DMS79 (cell line): Measurements from ENCODE around the gene FAM171A2.
"Not testable (repeated sequence)": the region's sequence is repeated elsewhere in the genome, so short reads cannot be mapped to it uniquely, and the experiment has no call there.

Experiments used
- DNase-seq: peaks from one replicate; lab custom pipeline; 2025; lab: John Stamatoyannopoulos, UW

The FAM171A2 gene

DNA sequence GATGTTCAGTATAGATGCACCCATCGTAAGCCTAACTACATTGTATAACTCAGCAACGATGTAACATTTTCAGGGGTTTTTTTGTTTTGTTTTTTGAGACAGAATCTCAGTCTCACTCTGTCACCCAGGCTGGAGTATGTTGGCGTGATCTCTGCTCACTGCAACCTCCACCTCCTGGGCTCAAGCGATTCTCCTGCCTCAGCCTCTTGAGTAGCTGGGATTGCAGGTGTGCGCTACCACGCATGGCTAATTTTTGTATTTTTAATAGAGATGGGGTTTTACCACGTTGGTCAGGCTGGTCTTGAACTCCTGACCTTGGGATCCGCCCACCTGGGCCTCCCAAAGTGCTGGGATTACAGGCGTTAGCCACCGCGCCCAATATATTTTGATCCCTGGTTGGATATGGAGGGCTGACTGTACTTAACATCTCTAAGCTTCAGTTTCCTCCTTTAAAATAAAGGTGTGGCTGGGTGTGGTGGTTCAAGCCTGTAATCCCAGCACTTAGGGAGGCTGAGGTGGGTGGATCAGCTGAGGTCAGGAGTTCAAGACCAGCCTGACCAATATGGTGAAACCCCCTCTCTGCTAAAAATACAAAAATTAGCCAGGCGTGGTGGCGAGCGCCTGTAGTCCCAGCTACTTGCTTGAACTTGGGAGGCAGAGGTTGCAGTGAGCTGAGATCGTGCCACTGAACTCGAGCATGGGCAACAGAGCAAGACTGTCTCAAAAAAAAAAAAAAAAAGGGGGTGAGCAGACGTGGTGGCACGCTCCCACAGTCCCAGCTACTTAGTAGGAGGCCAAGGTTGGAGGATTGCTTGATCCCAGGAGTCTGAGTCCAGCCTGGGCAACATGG is 16.2 kb downstream of the FAM171A2 start:
- not testable (repeated sequence) for DNase-seq

DNA sequence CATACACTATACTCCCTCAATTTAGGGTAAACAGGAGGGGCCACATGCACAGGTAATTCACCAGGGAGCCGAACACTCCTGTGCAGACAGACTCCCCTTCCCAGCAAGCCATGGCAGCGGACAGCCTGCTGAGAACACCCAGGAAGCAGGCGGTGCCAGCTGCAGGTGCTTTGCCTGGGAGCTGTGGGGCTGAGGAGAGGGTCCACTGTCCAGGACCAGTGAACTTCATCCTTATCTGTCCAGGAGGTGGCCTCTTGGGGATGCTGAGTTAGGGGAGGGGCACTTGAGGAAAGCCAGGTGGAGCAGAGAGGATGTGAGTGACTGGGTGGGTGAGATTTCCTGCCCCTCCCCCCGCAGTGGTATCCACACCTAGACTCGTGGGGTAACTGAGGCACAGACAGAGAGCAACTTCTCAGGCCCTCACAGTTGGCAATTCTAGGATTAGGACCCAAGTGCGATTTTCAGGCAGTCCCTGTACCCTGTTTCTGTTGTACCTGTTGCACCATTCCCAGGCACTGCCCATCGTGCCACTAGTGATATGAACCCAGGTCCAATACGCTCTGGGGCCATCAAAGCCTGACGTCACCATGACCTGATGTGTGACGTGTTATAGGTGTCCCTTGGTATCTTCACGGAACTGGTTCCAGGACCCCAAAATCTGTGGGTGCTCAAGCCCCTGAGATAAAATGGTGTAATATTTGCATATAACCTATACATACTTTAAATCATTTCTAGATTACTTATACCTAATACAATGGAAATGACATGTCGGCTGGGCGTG is 17.4 kb downstream of the FAM171A2 start:
- no peak for DNase-seq

DNA sequence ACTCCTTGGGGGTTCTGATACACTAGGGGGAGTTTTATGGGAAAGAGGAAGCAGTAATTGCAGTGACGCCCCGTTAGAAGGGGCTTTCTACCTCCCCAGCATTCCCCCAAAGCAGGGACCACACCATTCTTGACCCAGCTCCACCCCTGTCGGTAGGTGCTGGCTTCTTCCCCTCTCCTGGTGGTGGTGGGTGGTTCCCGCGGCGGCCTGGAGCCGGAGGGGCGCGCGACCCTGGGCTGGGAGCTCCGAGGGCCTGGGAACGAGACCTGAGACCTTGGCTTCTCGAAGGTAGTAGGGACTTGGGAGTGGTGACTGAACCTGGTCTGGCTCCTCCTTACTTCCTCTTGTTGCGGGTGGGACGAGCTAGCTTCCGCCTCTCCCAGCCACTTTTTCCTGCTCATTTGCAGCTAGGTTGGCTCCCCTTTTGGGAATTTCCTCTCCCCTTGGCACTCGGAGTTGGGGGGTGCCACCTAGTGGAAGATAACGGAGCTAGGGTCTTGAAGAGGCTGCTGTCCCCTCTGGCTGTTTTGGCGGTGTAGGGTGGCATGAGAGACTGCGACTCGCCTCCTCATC is 18.1 kb downstream of the FAM171A2 start:
- peak; percentile 54 for DNase-seq

DNA sequence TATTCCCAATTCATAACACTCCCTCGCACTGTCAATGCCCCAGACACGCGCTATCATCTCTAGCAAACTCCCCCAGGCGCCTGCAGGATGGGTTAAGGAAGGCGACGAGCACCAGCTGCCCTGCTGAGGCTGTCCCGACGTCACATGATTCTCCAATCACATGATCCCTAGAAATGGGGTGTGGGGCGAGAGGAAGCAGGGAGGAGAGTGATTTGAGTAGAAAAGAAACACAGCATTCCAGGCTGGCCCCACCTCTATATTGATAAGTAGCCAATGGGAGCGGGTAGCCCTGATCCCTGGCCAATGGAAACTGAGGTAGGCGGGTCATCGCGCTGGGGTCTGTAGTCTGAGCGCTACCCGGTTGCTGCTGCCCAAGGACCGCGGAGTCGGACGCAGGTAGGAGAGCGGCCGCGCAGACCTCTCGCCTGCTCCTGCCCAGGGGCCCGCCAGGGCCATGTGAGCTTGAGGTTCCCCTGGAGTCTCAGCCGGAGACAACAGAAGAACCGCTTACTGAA is 18.7 kb downstream of the FAM171A2 start, which contains the start of gene GRN:
TSS of gene GRN (plus strand) at position 364 of the 515 bp plus-strand sequence. CDS start 3,863 bp downstream, outside the sequence.
- DNase-seq, result peak; percentile 98

DNA sequence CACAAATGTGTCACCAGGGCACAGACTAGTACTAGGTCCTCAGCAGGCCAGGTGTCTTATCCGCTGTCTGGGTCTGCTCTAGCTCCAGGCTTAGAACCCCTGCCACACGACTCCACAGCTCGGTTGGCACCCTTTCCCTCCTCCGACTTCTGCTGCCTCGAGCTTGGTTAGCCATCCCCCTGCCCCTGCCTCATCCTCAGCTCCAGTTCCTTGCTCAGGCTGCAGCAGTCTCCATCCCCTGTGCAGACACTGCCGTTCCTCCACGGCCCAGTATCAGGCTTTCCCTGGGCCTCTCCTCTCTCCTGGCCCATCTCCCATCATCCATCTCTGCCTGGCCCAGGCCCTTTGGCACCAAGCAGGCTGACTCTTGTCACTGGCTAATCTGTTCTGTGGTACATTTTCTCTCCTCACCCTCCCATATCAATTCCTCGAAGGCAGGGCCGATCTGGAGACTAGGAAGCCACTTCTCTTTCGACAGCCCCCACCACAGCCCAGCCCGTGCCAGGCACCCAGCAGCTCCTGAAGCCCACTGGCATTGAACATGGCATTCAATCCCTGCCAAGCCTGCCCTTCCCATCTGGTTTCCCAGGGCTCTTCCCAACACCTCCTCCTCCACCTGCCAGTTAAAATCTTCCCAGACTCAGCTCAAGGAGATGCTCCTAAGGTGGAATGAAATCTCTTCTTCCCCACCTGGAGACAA is 20.0 kb downstream of the FAM171A2 start:
- no peak for DNase-seq

DNA sequence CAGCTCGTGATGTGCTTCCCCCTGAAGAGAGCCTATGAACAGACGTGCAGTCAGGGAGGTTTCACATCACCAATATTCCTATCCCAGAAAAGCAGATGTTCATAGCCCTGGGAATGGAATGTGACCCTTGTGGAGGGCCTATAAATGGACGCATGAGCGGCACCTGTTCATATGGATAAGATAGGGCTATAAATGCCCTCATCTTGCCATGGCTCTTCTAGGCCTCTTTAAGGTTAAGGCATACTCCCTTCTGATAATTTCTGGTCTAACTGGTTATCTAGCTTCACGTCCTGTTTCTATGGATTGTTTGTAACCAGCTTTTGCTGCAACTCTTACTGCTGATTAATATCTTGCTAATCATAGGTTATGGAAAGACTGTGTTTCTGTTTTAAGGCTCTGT is 23.1 kb downstream of the FAM171A2 start:
- DNase-seq, result not testable (repeated sequence)

DNA sequence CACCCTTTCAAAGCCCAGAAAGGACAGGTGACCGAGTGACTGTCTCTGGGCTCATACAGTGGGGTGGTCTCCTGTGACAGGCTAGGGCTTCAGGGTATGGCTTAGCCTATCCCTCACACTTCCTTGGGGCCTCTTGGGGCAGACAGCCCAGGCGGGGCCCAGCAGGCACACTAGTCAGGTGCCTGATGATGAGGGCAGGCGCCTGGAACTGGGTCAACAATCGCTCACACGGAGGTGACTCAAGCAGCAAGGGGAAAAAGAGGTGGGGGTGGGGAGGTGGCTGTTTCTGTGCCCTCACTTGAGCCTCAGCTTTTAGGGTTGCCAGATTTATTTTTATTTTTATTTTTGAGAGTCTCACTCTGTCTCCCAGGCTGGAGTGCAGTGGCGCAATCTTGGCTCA is 25.0 kb downstream of the FAM171A2 start:
- DNase-seq, result no peak

DNA sequence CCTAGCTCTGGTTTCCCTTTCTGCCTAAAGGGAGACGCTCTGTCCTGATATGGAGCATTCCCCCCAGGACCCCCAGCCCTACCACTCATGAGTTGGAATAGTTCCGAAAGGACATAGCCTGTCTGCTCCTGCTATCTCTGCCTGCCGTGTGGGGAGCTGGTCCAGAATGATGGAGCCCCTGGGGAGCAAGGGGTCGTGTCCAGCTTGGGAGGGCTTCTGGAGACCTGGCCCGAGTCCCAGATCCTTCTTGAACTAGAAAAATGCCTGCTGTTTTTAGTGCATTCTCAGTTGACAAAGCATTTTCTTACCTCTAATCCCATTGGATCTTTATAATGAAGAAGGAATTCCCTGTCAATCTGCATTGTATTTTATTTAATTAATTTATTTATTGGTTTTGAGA is 27.7 kb downstream of the FAM171A2 start:
- DNase-seq, result no peak

DNA sequence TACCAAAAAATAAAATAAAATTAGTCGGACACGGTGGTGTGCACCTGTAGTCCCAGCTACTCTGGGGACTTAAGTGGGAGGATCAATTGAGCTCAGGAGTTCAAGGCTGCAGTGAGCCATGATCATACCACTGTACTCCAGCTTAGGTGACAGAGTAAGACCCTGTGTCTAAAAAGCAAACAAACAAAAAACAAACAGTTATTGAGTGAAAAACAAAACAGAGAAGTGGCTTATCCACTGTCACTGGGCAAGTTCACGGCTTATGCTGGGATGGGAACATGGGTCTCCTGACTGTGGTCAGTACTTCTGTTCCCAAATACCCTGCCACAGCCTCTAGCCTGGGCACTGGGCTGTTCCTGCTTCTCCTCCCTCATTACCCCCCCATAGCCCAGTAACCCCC is 28.1 kb downstream of the FAM171A2 start:
- no peak for DNase-seq

DNA sequence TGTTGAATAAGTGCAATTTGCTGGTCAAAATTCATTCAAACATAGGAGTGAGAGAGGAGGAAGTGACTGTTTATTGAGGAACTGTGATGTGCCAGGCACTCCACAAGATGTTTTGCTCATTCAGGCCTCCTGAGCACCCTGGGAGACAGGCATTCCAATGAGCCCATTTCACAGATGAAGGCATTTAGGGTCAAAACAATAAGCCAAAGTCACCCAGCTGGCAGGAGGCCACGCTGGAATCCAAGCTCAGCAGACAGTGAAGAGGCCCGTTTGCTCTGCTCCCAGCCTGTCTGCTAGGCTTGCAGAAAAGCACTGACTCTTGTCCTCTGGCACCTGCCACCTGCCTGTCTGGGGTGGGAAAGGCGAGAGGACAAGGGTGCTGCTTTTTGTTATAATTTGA is 28.9 kb downstream of the FAM171A2 start:
- DNase-seq, result no peak

DNA sequence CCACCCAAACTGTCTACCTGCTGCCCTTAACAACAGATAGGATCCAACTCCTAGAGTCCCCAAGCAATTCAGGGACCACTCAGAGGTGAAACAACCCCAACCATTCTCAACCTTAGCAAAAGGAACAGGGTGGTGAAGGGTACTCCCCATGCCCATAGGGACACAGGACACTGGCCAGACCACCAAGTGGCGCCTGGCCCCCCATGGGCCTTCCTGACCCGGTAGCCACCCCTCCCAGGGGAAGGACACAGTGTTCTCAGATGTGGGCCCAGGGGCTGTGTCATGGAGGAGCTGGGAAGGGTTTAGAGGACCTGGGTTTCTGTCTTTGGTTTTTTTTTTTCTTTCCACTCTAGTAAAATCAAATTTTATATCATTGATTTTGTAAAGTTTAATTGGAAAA is 29.3 kb downstream of the FAM171A2 start:
- DNase-seq, result no peak

DNA sequence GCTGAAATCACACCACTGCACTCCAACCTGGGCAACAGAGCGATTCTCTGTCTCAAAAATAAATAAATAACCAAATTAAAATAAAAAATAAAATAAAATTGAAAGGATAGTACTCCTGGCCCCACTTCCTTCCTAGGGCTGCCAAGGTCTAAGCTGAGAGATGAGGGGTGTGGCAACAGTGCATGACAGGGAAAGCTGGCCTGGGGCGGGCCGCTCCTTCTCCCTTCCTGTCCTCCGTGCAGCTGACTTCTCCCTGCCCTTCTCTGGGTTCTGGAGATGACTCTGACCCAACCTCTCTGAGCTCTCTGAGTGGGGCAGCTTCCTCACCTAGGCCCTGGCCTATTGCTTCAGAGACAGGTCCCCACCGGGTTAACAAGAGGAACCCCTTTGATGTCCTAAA is 30.3 kb downstream of the FAM171A2 start:
- no peak for DNase-seq

DNA sequence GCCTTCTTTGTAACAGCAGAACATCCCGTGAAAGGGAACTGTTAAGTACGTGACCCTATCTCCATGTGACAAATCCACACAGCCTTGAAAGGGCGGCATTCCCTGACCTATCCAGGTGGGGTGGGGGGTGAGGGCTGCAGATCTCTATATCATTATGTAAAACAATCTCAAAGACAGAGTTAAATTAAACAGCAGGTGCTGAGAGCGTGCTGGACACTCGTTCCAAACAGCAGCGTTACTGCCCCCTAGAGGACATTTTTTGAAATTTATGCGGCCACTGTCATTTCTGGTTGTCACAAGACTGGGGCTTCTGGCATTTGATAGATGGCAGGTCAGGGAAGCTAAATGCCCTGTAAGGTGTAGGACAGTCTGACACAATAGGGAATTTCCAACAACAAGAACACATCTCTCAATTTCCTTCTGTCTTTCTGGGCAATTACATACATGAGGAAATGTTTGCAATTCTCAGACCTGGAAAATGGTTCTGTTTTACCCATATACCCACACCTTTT is 32.3 kb downstream of the FAM171A2 start:
- DNase-seq, result peak; percentile 36

DNA sequence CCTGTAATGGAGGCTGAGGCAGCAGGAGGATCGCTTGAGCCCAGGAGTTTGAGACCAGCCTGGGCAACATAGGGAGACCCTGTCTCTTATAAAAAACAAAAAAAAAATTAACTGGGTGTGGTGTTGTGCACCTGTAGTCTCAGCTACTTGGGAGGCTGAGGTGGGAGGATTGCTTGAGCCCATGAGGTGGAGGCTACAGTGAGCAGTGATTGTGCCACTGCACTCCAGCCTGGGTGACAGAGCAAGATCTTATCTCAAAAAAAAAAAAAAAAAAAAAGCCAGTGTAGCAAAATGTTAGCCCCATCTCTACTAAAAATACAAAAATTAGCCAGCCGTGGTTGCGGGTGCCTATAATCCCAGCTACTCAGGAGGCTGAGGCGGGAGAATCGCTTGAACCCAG is 33.4 kb downstream of the FAM171A2 start:
- DNase-seq, result not testable (repeated sequence)

DNA sequence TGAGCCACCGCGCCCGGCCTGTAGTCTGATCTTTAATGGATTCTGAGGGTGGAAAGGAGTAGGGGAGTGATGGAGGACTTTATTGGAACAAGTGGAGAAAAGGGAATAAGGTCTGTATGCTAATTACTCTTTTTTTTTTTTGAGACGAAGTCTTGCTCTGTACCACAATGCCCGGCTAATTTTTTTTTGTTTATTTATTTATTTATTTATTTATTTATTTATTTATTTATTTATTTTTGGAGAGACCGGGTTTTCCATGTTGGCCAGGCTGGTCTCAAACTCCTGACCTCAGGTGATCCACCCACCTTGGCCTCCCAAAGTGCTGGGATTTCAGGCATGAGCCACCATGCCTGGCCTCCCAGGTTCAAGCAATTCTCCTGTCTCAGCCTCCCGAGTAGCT is 34.1 kb downstream of the FAM171A2 start:
- not testable (repeated sequence) for DNase-seq

DNA sequence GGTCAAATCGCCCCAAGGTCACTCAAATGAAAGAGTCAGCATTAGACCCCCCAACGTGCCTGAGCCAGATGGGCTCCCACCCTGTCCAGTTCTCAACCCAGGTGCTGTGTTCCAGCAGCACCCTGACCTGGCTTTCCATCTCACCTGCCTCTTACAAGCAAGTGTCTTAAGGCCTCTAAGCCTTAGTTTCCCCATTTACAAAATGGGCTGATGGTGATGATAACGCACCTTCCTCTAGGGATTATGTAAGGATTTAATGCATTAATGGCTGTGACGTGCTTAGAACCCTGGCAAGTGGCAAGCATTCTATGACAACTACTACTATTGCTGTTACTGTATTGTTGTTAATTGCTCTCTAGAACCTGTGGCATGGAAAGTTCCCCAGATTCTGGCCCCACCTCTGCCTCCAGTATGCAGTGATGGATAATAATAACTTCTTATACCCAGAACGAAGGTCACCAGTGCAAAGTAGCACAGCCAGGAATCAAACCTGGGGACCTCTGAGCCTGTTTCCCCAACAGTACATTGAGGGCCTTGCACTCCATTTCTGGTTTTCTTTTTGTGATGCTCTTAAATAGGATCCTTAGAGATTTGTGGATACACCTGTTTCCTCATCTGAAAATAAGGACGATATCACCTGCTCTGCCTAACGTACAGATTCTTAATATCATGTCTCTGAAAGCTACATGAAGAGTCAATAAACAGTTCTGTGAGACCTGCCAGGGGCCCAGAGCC is 35.8 kb downstream of the FAM171A2 start:
- no peak for DNase-seq

DNA sequence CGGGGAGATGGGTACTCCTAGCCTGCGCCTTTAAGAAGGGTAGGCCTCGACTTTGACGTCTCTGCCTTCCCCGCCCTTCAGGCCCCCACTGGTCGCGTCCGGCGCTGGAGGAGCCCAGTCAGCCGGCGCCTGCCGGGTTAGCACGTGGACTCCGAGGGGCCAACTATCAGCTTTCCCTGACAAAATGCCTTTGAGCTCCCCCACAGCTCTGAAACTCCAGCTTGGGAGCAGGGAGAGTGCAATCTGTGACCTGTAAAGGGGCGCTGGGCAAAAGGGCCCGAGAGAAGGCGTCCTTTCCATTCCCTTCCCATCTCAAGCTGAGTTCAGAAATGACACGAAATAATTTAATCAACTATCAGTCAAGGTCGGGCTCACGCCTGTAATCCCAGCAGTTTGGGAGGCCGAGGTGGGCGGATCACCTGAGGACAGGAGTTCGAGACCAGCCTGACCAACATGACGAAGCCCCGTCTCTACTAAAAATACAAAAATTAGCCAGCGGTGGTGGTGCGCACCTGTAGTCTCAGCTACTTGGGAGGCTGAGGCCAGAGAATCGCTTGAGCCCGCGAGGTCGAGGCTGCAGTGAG is 36.7 kb downstream of the FAM171A2 start:
- peak; percentile 89 for DNase-seq

DNA sequence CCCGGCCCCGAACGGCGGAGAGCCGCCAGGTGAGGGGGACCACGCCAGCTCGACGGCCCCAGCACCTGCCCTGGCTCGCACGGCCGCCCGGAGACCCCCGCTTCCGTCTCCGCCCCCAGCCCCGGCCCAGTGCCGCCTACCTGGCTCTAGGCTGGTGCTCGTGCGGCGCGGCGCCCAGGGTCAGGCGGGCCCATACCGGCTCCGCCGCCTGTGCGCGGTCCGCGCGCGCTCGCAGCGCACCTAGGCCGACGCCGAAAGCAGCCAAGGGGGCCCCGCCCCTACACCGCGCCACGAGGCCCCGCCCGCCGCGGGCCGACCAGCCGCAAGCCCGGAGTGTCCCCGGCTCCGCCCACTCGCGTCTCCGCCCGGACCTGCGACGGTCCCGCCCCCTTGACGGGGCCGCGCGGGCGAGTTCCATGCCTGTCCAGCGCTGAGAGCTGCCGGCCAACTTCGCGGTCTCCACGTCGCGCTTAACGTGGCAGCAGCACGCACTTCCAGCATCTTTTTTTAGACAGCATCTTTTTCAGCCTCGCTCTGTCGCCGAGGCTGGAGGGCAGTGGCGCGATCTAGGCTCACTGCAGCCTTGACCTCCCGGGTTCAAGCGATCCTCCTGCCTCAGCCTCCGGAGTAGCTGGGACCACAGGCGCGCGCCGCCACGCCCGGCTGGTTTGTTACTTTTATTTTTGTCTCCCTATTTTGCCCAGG is 38.9 kb downstream of the FAM171A2 start, which contains the start of gene SLC25A39:
TSS of gene SLC25A39 (minus strand) at position 253 of the 705 bp plus-strand sequence. CDS start 1,261 bp downstream, outside the sequence.
- DNase-seq, result peak; percentile 73

DNA sequence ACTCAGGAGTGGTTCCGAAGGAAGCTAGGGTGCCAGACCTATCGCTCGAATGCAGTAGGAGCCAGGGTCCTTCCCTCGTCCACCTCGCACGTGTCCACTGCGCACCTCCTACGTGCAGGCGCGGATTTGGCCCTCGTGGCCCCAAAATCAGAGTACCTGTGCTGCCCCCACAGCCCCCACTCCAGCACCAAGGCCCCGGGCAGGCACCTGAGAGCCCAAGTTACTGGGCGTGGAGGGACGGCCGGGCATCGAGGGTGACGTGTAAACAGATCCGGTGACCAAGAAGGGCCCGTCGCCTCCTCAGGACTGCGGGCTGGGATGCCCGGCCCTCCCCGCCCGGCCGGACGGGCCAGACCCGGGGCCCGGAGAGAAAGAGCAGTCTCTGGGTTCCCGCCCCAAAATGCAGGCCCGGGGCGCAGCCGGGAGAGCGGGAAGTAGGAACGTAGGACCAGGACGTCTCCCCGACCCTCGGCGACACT is 39.5 kb downstream of the FAM171A2 start:
- no peak for DNase-seq
